ENCODE measurements around the gene FXYD6.

- TF ChIP-seq, protein P1, sequence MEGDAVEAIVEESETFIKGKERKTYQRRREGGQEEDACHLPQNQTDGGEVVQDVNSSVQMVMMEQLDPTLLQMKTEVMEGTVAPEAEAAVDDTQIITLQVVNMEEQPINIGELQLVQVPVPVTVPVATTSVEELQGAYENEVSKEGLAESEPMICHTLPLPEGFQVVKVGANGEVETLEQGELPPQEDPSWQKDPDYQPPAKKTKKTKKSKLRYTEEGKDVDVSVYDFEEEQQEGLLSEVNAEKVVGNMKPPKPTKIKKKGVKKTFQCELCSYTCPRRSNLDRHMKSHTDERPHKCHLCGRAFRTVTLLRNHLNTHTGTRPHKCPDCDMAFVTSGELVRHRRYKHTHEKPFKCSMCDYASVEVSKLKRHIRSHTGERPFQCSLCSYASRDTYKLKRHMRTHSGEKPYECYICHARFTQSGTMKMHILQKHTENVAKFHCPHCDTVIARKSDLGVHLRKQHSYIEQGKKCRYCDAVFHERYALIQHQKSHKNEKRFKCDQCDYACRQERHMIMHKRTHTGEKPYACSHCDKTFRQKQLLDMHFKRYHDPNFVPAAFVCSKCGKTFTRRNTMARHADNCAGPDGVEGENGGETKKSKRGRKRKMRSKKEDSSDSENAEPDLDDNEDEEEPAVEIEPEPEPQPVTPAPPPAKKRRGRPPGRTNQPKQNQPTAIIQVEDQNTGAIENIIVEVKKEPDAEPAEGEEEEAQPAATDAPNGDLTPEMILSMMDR (IDR thresholded peaks at IDR 0.05; ENCODE audit: insufficient read depth, low read length), result no peak
- TF ChIP-seq POLR2AphosphoS5 (IDR thresholded peaks at IDR 0.05; ENCODE audit: low read depth) (no peak), GABPA (IDR thresholded peaks at IDR 0.05; ENCODE audit: low read depth) (no peak), SPI1 (IDR thresholded peaks at IDR 0.05; ENCODE audit: borderline replicate concordance, low read depth) (no peak)
- TF ChIP-seq, protein P2, sequence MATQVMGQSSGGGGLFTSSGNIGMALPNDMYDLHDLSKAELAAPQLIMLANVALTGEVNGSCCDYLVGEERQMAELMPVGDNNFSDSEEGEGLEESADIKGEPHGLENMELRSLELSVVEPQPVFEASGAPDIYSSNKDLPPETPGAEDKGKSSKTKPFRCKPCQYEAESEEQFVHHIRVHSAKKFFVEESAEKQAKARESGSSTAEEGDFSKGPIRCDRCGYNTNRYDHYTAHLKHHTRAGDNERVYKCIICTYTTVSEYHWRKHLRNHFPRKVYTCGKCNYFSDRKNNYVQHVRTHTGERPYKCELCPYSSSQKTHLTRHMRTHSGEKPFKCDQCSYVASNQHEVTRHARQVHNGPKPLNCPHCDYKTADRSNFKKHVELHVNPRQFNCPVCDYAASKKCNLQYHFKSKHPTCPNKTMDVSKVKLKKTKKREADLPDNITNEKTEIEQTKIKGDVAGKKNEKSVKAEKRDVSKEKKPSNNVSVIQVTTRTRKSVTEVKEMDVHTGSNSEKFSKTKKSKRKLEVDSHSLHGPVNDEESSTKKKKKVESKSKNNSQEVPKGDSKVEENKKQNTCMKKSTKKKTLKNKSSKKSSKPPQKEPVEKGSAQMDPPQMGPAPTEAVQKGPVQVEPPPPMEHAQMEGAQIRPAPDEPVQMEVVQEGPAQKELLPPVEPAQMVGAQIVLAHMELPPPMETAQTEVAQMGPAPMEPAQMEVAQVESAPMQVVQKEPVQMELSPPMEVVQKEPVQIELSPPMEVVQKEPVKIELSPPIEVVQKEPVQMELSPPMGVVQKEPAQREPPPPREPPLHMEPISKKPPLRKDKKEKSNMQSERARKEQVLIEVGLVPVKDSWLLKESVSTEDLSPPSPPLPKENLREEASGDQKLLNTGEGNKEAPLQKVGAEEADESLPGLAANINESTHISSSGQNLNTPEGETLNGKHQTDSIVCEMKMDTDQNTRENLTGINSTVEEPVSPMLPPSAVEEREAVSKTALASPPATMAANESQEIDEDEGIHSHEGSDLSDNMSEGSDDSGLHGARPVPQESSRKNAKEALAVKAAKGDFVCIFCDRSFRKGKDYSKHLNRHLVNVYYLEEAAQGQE (IDR thresholded peaks at IDR 0.05; ENCODE audit: insufficient replicate concordance, low read depth), result no peak
These were observed 67.7 kb downstream of the FXYD6 start for GRCh38 chr11:117808784-117809183.
